ENCODE measurements around the gene PFN1. TPM values are rescaled to one million over a fixed set of nuclear protein-coding genes. Genes with fewer than 3 reads are reported as not detected.
"Not testable (repeated sequence)": the region's sequence is repeated elsewhere in the genome, so short reads cannot be mapped to it uniquely, and the experiment has no call there.

PFN1 gene
- total RNA-seq, 1 experiment from 2014 or later: 263 TPM

- DNase-seq: no peak
- peak overlapping the region; percentile 70 for H3K4me3 ChIP-seq
- H3K27me3 ChIP-seq: no peaks in the 10 kb centered on the region
- H3K9me3 ChIP-seq: no peaks in the 10 kb centered on the region
- H3K36me3 ChIP-seq: peaks cover 22% of the 10 kb centered on the region
Observed at GRCh38 chr17:4939546-4939795, 8.9 kb downstream of the PFN1 start.

- Histone ChIP-seq H3K27me3 (no peaks in the 10 kb centered on the region), H3K36me3 (peaks cover 17% of the 10 kb centered on the region)
Observed at GRCh38 chr17:4938688-4939545, 9.4 kb downstream of the PFN1 start.

GRCh38 chr17:4938069-4938491 is 10.2 kb downstream of the PFN1 start:
- H3K4me3 ChIP-seq: no peak overlapping the region
- no peak for DNase-seq
- no peaks in the 10 kb centered on the region for H3K9me3 ChIP-seq
- no peaks in the 10 kb centered on the region for H3K27me3 ChIP-seq
- peaks cover 8% of the 10 kb centered on the region for H3K36me3 ChIP-seq

More at GRCh38 chr17:4938688-4939545, 9.4 kb downstream of the PFN1 start:
- H3K9me3 ChIP-seq: no peaks in the 10 kb centered on the region
- no peak for DNase-seq
- H3K4me3 ChIP-seq: peak overlapping the region; percentile 70

GRCh38 chr17:4937553-4937952 is 10.8 kb downstream of the PFN1 start:
- Histone ChIP-seq H3K36me3 (peaks cover 7% of the 10 kb centered on the region), H3K9me3 (no peaks in the 10 kb centered on the region), H3K4me3 (no peak overlapping the region), H3K27me3 (no peaks in the 10 kb centered on the region)
- DNase-seq: no peak

- Histone ChIP-seq H3K36me3 (peaks cover 4% of the 10 kb centered on the region), H3K4me3 (no peak overlapping the region), H3K9me3 (no peaks in the 10 kb centered on the region), H3K27me3 (no peaks in the 10 kb centered on the region)
- DNase-seq: no peak
Observed at GRCh38 chr17:4936436-4936835, 11.9 kb downstream of the PFN1 start.

- no peaks in the 10 kb centered on the region for H3K27me3 ChIP-seq
- H3K36me3 ChIP-seq: peaks cover 4% of the 10 kb centered on the region
- DNase-seq: no peak
- H3K4me3 ChIP-seq: no peak overlapping the region
- no peaks in the 10 kb centered on the region for H3K9me3 ChIP-seq
Observed at GRCh38 chr17:4935650-4936049, 12.7 kb downstream of the PFN1 start.

GRCh38 chr17:4934173-4934979 is 14.0 kb downstream of the PFN1 start:
- Histone ChIP-seq H3K4me3 (no peak overlapping the region), H3K36me3 (peaks cover 4% of the 10 kb centered on the region), H3K27me3 (no peaks in the 10 kb centered on the region)

GRCh38 chr17:4933646-4934045 is 14.7 kb downstream of the PFN1 start:
- H3K4me3 ChIP-seq: no peak overlapping the region
- H3K36me3 ChIP-seq: peaks cover 4% of the 10 kb centered on the region
- H3K27me3 ChIP-seq: no peaks in the 10 kb centered on the region
- DNase-seq: no peak
- no peaks in the 10 kb centered on the region for H3K9me3 ChIP-seq

More at GRCh38 chr17:4934173-4934979, 14.0 kb downstream of the PFN1 start:
- no peak for DNase-seq
- no peaks in the 10 kb centered on the region for H3K9me3 ChIP-seq

- H3K4me3 ChIP-seq: no peak overlapping the region
- no peak for DNase-seq
- H3K36me3 ChIP-seq: peaks cover 4% of the 10 kb centered on the region
- H3K9me3 ChIP-seq: no peaks in the 10 kb centered on the region
- no peaks in the 10 kb centered on the region for H3K27me3 ChIP-seq
Observed at GRCh38 chr17:4932756-4933155, 15.6 kb downstream of the PFN1 start.

- no peak for DNase-seq
Observed at GRCh38 chr17:4931963-4932362, 16.4 kb downstream of the PFN1 start, which contains the start of gene GP1BA. TSS of gene GP1BA (plus strand) at chr17:4932277. CDS start at chr17:4932605, 328 bp downstream.

GRCh38 chr17:4928881-4929280 is 19.4 kb downstream of the PFN1 start:
- Histone ChIP-seq H3K36me3 (no peaks in the 10 kb centered on the region; the same call in 1 of the 2 replicates), H3K4me3 (no peak overlapping the region)

More at GRCh38 chr17:4931963-4932362, 16.4 kb downstream of the PFN1 start, which contains the start of gene GP1BA:
- no peaks in the 10 kb centered on the region for H3K27me3 ChIP-seq
- no peaks in the 10 kb centered on the region for H3K9me3 ChIP-seq
- H3K4me3 ChIP-seq: no peak within 1 kb of the TSS
- H3K36me3 ChIP-seq: no peaks in the 10 kb centered on the region; the same call in 1 of the 2 replicates

GRCh38 chr17:4926577-4927335 is 21.6 kb downstream of the PFN1 start:
- not testable (repeated sequence) for H3K27me3 ChIP-seq, DNase-seq, H3K4me3 ChIP-seq, H3K9me3 ChIP-seq, H3K36me3 ChIP-seq

More at GRCh38 chr17:4928881-4929280, 19.4 kb downstream of the PFN1 start:
- DNase-seq: no peak
- Histone ChIP-seq H3K9me3 (no peaks in the 10 kb centered on the region), H3K27me3 (no peaks in the 10 kb centered on the region)

- Histone ChIP-seq H3K36me3 (no peaks in the 10 kb centered on the region), H3K9me3 (no peaks in the 10 kb centered on the region), H3K27me3 (no peaks in the 10 kb centered on the region), H3K4me3 (no peak overlapping the region)
- no peak for DNase-seq
Observed at GRCh38 chr17:4921320-4921719, 27.0 kb downstream of the PFN1 start.

- Histone ChIP-seq H3K4me3 (no peak overlapping the region), H3K36me3 (no peaks in the 10 kb centered on the region), H3K9me3 (no peaks in the 10 kb centered on the region), H3K27me3 (no peaks in the 10 kb centered on the region)
- DNase-seq: no peak
Observed at GRCh38 chr17:4920351-4921048, 27.8 kb downstream of the PFN1 start.

GRCh38 chr17:4919511-4920047 is 28.8 kb downstream of the PFN1 start:
- no peak overlapping the region for H3K4me3 ChIP-seq
- DNase-seq: no peak
- H3K9me3 ChIP-seq: no peaks in the 10 kb centered on the region
- H3K36me3 ChIP-seq: no peaks in the 10 kb centered on the region
- H3K27me3 ChIP-seq: no peaks in the 10 kb centered on the region

- not testable (repeated sequence) for H3K9me3 ChIP-seq, H3K27me3 ChIP-seq, DNase-seq, H3K36me3 ChIP-seq, H3K4me3 ChIP-seq
Observed at GRCh38 chr17:4914551-4914950, 33.8 kb downstream of the PFN1 start.
